A673 (cell line): ENCODE results near the gene KLF4.

ENCODE experiments used
- EZH2 ChIP-seq: fragments of 200-600 bp; sonication (generic); IDR thresholded peaks from 2 replicates; pipeline ENCODE4 v1.6.1; 2017; ENCODE audit warnings: borderline replicate concordance, low read depth, mild to moderate bottlenecking, mixed read lengths, antibody characterized with exemption, low read length; ENCODE audit not compliant: poor library complexity, severe bottlenecking
- TF ChIP-seq, protein P1 (sequence below): fragments of 300-800, 200-600 bp; sonication (generic); conservative IDR thresholded peaks from 2 replicates; pipeline ENCODE4 v1.5.1; 2017; ENCODE audit warnings: low read depth, mild to moderate bottlenecking, antibody characterized with exemption, low read length, moderate library complexity, mixed read lengths

DNA sequence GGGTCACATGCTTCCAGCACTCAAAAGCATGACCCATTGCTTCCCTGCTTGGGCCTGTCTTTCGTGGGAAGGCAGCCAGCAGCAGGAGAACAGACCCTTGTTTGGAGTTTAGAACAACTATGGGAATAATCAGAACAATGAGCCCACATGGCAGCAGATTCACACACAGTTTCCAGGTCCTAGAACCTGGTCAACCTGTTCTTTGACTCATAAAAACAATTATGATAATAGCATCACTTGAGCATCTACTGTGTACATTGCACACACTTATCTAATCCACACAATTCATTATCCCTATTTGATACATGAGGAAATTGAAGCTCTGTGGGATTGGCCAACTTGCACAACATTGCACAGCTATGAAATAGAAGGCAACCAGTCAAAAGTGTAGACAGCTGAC, 41.7 kb downstream of the KLF4 start:
- TF ChIP-seq, protein P1, sequence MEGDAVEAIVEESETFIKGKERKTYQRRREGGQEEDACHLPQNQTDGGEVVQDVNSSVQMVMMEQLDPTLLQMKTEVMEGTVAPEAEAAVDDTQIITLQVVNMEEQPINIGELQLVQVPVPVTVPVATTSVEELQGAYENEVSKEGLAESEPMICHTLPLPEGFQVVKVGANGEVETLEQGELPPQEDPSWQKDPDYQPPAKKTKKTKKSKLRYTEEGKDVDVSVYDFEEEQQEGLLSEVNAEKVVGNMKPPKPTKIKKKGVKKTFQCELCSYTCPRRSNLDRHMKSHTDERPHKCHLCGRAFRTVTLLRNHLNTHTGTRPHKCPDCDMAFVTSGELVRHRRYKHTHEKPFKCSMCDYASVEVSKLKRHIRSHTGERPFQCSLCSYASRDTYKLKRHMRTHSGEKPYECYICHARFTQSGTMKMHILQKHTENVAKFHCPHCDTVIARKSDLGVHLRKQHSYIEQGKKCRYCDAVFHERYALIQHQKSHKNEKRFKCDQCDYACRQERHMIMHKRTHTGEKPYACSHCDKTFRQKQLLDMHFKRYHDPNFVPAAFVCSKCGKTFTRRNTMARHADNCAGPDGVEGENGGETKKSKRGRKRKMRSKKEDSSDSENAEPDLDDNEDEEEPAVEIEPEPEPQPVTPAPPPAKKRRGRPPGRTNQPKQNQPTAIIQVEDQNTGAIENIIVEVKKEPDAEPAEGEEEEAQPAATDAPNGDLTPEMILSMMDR: no peak
- TF ChIP-seq EZH2: no peak
